Neutrophil (primary cell): ENCODE results near the gene SCAI.

Experiments
- H3K27ac ChIP-seq: fragments of 200-600 bp; sonication (generic); 2 replicates; pipeline ENCODE4 v1.5.1; 2016; ENCODE audit warnings: mild to moderate bottlenecking, moderate library complexity
- H3K27me3 ChIP-seq: fragments of 200-600 bp; sonication (generic); 2 replicates; pipeline ENCODE4 v1.6.0; 2016; ENCODE audit warnings: mild to moderate bottlenecking
- H3K36me3 ChIP-seq: fragments of 200-600 bp; sonication (generic); 2 replicates; pipeline ENCODE4 v1.5.1; 2017
- H3K4me1 ChIP-seq, 2 experiments: fragments of 200-600 bp in 1 of 2; sonication (generic) in 1 of 2; 1 replicate in 1 of 2; 2 replicates in 1 of 2; pipeline versions ENCODE4 v1.5.1 to v1.6.1; 2013 to 2016; ENCODE audit warnings: low read depth in 1 of 2, low read length in 1 of 2, mild to moderate bottlenecking in 1 of 2, moderate library complexity in 1 of 2; ENCODE audit not compliant: control insufficient read depth in 1 of 2, insufficient read depth in 1 of 2
- H3K4me3 ChIP-seq, 2 experiments: fragments of 200-600 bp in 1 of 2; sonication (generic) in 1 of 2; 1 replicate in 1 of 2; 2 replicates in 1 of 2; pipeline ENCODE4 v1.5.1; 2013 to 2016; ENCODE audit warnings: low read depth in 1 of 2, low read length in 1 of 2, mild to moderate bottlenecking in 1 of 2, moderate library complexity in 1 of 2
- H3K9me3 ChIP-seq: fragments of 200-600 bp; sonication (generic); 2 replicates; pipeline ENCODE4 v1.5.1; 2016
- TF ChIP-seq, protein P1 (sequence below): fragments of 200-600 bp; sonication (generic); IDR thresholded peaks from 2 replicates; pipeline ENCODE4 v1.5.1; 2016; ENCODE audit warnings: antibody characterized with exemption

SCAI gene

GRCh38 chr9:124941679-124942561 is 201.4 kb downstream of the SCAI start:
- Histone ChIP-seq H3K27me3 (no peaks in the 10 kb centered on the region), H3K27ac (peak overlapping the region; percentile 91), H3K9me3 (no peaks in the 10 kb centered on the region), H3K4me3 (peak overlapping the region; percentile 67 to 85), H3K4me1 (peaks cover 20 to 28% of the 10 kb centered on the region in 2 experiments), H3K36me3 (peaks cover 15% of the 10 kb centered on the region)
- TF ChIP-seq, protein P1, sequence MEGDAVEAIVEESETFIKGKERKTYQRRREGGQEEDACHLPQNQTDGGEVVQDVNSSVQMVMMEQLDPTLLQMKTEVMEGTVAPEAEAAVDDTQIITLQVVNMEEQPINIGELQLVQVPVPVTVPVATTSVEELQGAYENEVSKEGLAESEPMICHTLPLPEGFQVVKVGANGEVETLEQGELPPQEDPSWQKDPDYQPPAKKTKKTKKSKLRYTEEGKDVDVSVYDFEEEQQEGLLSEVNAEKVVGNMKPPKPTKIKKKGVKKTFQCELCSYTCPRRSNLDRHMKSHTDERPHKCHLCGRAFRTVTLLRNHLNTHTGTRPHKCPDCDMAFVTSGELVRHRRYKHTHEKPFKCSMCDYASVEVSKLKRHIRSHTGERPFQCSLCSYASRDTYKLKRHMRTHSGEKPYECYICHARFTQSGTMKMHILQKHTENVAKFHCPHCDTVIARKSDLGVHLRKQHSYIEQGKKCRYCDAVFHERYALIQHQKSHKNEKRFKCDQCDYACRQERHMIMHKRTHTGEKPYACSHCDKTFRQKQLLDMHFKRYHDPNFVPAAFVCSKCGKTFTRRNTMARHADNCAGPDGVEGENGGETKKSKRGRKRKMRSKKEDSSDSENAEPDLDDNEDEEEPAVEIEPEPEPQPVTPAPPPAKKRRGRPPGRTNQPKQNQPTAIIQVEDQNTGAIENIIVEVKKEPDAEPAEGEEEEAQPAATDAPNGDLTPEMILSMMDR: no peak

GRCh38 chr9:124940894-124941678 is 202.2 kb downstream of the SCAI start, which contains the start of gene GOLGA1:
Gene GOLGA1, minus strand, starts transcription at chr9:124941083. Its CDS starts 2,372 bp downstream, at chr9:124938711.
- Histone ChIP-seq H3K27ac (peak within 1 kb of the TSS; percentile 91), H3K4me1 (peaks cover 20 to 28% of the 10 kb centered on the region in 2 experiments), H3K9me3 (no peaks in the 10 kb centered on the region), H3K36me3 (peaks cover 19% of the 10 kb centered on the region), H3K27me3 (no peaks in the 10 kb centered on the region), H3K4me3 (peak within 1 kb of the TSS; percentile 67 to 85)
- TF ChIP-seq, protein P1: peak; percentile 43

- peak overlapping the region; percentile 67 to 85 for H3K4me3 ChIP-seq
- H3K27ac ChIP-seq: peak overlapping the region; percentile 91
- H3K4me1 ChIP-seq: peaks cover 20 to 28% of the 10 kb centered on the region in 2 experiments
- H3K9me3 ChIP-seq: no peaks in the 10 kb centered on the region
- TF ChIP-seq, protein P1: no peak
- H3K36me3 ChIP-seq: peaks cover 24% of the 10 kb centered on the region
- no peaks in the 10 kb centered on the region for H3K27me3 ChIP-seq
Measured at GRCh38 chr9:124940521-124940893, 202.8 kb downstream of the SCAI start.

DNA sequence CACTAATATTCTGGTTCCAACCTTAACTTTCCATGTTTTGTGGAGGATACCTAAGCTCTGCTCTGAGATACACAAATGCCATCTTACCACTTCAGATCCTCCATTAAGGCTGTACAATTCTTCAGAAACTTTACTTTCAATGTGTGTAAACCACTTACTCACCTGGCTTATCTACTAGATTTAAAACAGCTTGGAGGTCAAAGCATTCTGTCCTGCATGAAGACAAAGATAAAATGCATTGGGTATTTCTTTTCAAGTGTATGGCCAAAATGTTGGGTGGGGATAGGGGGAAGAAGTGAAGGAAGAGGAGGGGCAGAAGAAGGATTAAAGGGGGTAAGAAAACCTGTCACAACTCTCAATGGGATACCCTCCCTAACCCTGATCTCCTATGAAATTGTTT is 203.4 kb downstream of the SCAI start:
- no peaks in the 10 kb centered on the region for H3K9me3 ChIP-seq
- H3K4me1 ChIP-seq: peaks cover 20 to 28% of the 10 kb centered on the region in 2 experiments
- TF ChIP-seq, protein P1: no peak
- H3K4me3 ChIP-seq: peak overlapping the region; percentile 67 to 85
- no peaks in the 10 kb centered on the region for H3K27me3 ChIP-seq
- peak overlapping the region; percentile 91 for H3K27ac ChIP-seq
- peaks cover 30% of the 10 kb centered on the region for H3K36me3 ChIP-seq

DNA sequence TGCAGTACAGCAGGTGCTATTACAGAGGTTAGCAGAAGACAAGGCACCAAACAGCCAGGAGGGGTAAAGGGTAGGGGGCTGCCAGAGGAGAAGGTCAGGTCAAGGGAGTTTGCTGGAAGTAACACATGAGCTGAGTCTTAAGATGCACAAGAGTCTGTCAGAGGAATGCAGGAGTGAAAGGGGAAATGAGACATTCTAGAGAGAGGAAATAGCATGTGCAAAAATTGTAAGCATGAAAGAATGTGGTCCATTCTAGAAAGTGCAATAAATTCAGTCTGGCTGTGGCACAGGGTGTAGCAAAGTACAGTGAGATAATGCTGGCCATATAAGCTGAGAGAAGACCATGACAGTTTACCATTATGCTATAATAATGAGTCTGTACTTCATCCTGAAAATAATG is 209.0 kb downstream of the SCAI start:
- H3K36me3 ChIP-seq: peaks cover 69% of the 10 kb centered on the region
- TF ChIP-seq, protein P1: no peak
- H3K27me3 ChIP-seq: no peaks in the 10 kb centered on the region

More for the DNA sequence above, 209.0 kb downstream of the SCAI start:
- H3K27ac ChIP-seq: no peak overlapping the region
- peaks cover 13 to 22% of the 10 kb centered on the region in 2 experiments for H3K4me1 ChIP-seq
- H3K4me3 ChIP-seq: no peak overlapping the region
- H3K9me3 ChIP-seq: no peaks in the 10 kb centered on the region
